IMR-90 (cell line): ENCODE measurements around the gene GRK5. TPM values are rescaled to one million over a fixed set of nuclear protein-coding genes. Genes with fewer than 3 reads are reported as not detected.

ENCODE experiments used
- ATAC-seq: fragments of 200-7000 bp; cut with Tn5 transposase; 2 replicates; pipeline ENCODE4 v1.9.1; 2020; ENCODE audit warnings: low read depth, mild to moderate bottlenecking, moderate library complexity
- BruUV-seq: library from RNA; stranded (reverse); fragments of 400-500 nt; replicated peaks from 2 replicates; lab custom pipeline; 2021; lab: Mats Ljungman, UMichigan
- CTCF ChIA-PET: fragments of 300-600 bp; formaldehyde crosslinking; extraction: SDS; loops from one replicate; lab custom pipeline; 2021; ENCODE audit warnings: antibody characterized with exemption; lab: Yijun Ruan, JAX
- POLR2A ChIA-PET: fragments of 300-600 bp; sonication (Branson Sonifier 250); formaldehyde crosslinking; loops from one replicate; lab custom pipeline; 2022; ENCODE audit warnings: antibody characterized with exemption; ENCODE audit not compliant: unreplicated experiment; lab: Charles Lee
- DNase-seq: peaks from one replicate; pipeline ENCODE4 v3.0.0; 2013
- H2AFZ ChIP-seq: replicated peaks from 2 replicates; pipeline ENCODE3; 2013; ENCODE audit warnings: low read length, mild to moderate bottlenecking; ENCODE audit not compliant: poor library complexity
- H2AK5ac ChIP-seq: 2 replicates; pipeline ENCODE4 v1.6.1; 2013; ENCODE audit warnings: low read depth, low read length, inconsistent platforms
- H2AK9ac ChIP-seq: replicated peaks from 2 replicates; pipeline ENCODE3; 2013; ENCODE audit warnings: mild to moderate bottlenecking, low read depth, low read length, moderate library complexity; ENCODE audit not compliant: poor library complexity
- H2BK120ac ChIP-seq: 2 replicates; pipeline ENCODE4 v1.6.1; 2013; ENCODE audit warnings: low read depth, low read length, inconsistent platforms
- H2BK15ac ChIP-seq: 3 replicates; pipeline ENCODE4 v1.6.1; 2013; ENCODE audit warnings: low read depth, low read length, inconsistent platforms
- H2BK20ac ChIP-seq: 2 replicates; pipeline ENCODE4 v1.6.1; 2013; ENCODE audit warnings: low read depth, mild to moderate bottlenecking, inconsistent platforms, low read length, moderate library complexity
- H2BK5ac ChIP-seq: 2 replicates; pipeline ENCODE4 v1.6.1; 2013; ENCODE audit warnings: mild to moderate bottlenecking, low read depth, low read length, inconsistent platforms; ENCODE audit not compliant: poor library complexity, severe bottlenecking
- H3K14ac ChIP-seq: replicated peaks from 2 replicates; pipeline ENCODE4 v1.6.1; 2013; ENCODE audit warnings: low read depth, low read length, inconsistent platforms
- H3K18ac ChIP-seq: 2 replicates; pipeline ENCODE4 v1.6.1; 2013; ENCODE audit warnings: low read depth, low read length, control low read depth
- H3K23ac ChIP-seq: 2 replicates; pipeline ENCODE4 v1.6.1; 2013; ENCODE audit warnings: low read depth, low read length, inconsistent platforms
- H3K27ac ChIP-seq: 2 replicates; pipeline ENCODE4 v1.5.1; 2013; ENCODE audit warnings: mild to moderate bottlenecking, control low read depth, low read length; ENCODE audit not compliant: insufficient read depth
- H3K27me3 ChIP-seq: 2 replicates; pipeline ENCODE4 v1.6.1; 2013; ENCODE audit warnings: low read length; ENCODE audit not compliant: control insufficient read depth, insufficient read depth
- H3K36me3 ChIP-seq: 2 replicates; pipeline ENCODE4 v1.6.1; 2013; ENCODE audit warnings: low read length, mixed read lengths; ENCODE audit not compliant: control insufficient read depth, insufficient read depth
- H3K4ac ChIP-seq: 2 replicates; pipeline ENCODE4 v1.6.1; 2013; ENCODE audit warnings: low read depth, low read length, inconsistent platforms
- H3K4me1 ChIP-seq: 2 replicates; pipeline ENCODE4 v1.6.1; 2013; ENCODE audit warnings: low read length, mixed read lengths; ENCODE audit not compliant: control insufficient read depth, insufficient read depth
- H3K4me2 ChIP-seq: 2 replicates; pipeline ENCODE4 v1.6.1; 2013; ENCODE audit warnings: low read depth, mild to moderate bottlenecking, control low read depth, low read length, moderate library complexity
- H3K4me3 ChIP-seq: 2 replicates; pipeline ENCODE4 v1.5.1; 2013; ENCODE audit warnings: low read depth, mild to moderate bottlenecking, control low read depth, low read length, moderate library complexity; ENCODE audit not compliant: insufficient read depth
- H3K56ac ChIP-seq: 2 replicates; pipeline ENCODE4 v1.6.1; 2013; ENCODE audit warnings: low read length, inconsistent platforms; ENCODE audit not compliant: insufficient read depth; ENCODE audit errors: extremely low read depth
- H3K79me1 ChIP-seq, 2 experiments: 2 replicates each; pipeline ENCODE4 v1.6.1; 2013; ENCODE audit warnings: low read length in 2 of 2, inconsistent platforms in 1 of 2, low read depth in 1 of 2
- H3K9ac ChIP-seq: 2 replicates; pipeline ENCODE4 v1.6.1; 2013; ENCODE audit warnings: low read depth, low read length, control low read depth
- H3K9me1 ChIP-seq: 2 replicates; pipeline ENCODE4 v1.6.1; 2013; ENCODE audit warnings: low read length, inconsistent platforms; ENCODE audit not compliant: insufficient read depth
- H3K9me3 ChIP-seq: 2 replicates; pipeline ENCODE4 v1.6.1; 2013; ENCODE audit warnings: low read length; ENCODE audit not compliant: control insufficient read depth, insufficient read depth
- H4K20me1 ChIP-seq: 2 replicates; pipeline ENCODE4 v1.6.1; 2013; ENCODE audit warnings: low read length, inconsistent platforms; ENCODE audit not compliant: insufficient read depth
- H4K5ac ChIP-seq: 2 replicates; pipeline ENCODE4 v1.6.1; 2013; ENCODE audit warnings: mild to moderate bottlenecking, low read depth, low read length, control low read depth
- H4K8ac ChIP-seq, 2 experiments: 2 replicates each; pipeline ENCODE4 v1.6.1; 2013; ENCODE audit warnings: low read depth in 2 of 2, low read length in 2 of 2, control low read depth in 1 of 2, inconsistent platforms in 1 of 2
- H4K91ac ChIP-seq: 2 replicates; pipeline ENCODE4 v1.6.1; 2013; ENCODE audit warnings: low read depth, low read length, inconsistent platforms; ENCODE audit not compliant: insufficient read depth
- FOS ChIP-seq: fragments of 150-350 bp; IDR thresholded peaks from 2 replicates; pipeline ENCODE4 v1.6.1; 2016; ENCODE audit warnings: low read depth, low read length
- POLR2A ChIP-seq: IDR thresholded peaks from 2 replicates; pipeline ENCODE4 v1.6.1; 2012; ENCODE audit warnings: mild to moderate bottlenecking, low read depth, low read length
- RCOR1 ChIP-seq: IDR thresholded peaks from 2 replicates; pipeline ENCODE4 v1.6.1; 2012; ENCODE audit warnings: mild to moderate bottlenecking, low read length, improper control_type of control experiment; ENCODE audit not compliant: insufficient replicate concordance
- WGBS, 2 experiments: methylation state at CpG; one replicate each; pipeline versions ENCODE4 v1.1.5 to v1.1.7; 2013; ENCODE audit warnings: missing lambda C conversion rate in 2 of 2; ENCODE audit not compliant: insufficient read length in 1 of 2; ENCODE audit errors: extremely low coverage in 2 of 2; 5-methylcytosine and 5-hydroxymethylcytosine counted together
- dilution Hi-C: fragments of 300-500 bp; cut with HindIII; formaldehyde crosslinking; loops from one replicate; pipeline ENCODE4 v1.14.3; 2018; ENCODE audit warnings: low sequenced_read_pairs; ENCODE audit not compliant: unreplicated experiment
- in situ Hi-C: fragments of 300-500 bp; cut with MboI; formaldehyde crosslinking; loops from 3 replicates; pipeline ENCODE4 v1.14.3; 2019; ENCODE audit warnings: low sequenced_read_pairs, inconsistent platforms, mixed read lengths
- intact Hi-C: fragments of 100-400 bp; cut with micrococcal nuclease; formaldehyde crosslinking; loops from 2 replicates; pipeline ENCODE4 v1.10.0; 2022
- polyA plus RNA-seq, 3 experiments: library from polyadenylated mRNA; depleted of rRNA; stranded (reverse); fragments of >200 nt; gene quantifications; 2 replicates each; pipeline ENCODE4 v1.2.3, GENCODE V29; 2012; ENCODE audit warnings: low replicate concordance in 1 of 3
- total RNA-seq: library from RNA; depleted of rRNA; stranded (reverse); fragments of >200 nt; gene quantifications from 2 replicates; pipeline ENCODE4 v1.2.3, GENCODE V29; 2012

GRK5 gene
- total and polyA plus RNA-seq, 2 of the 4 experiments (the other 2 are of a cell fraction): 12.9 to 16.3 TPM

- TF ChIP-seq RCOR1: no peak
These were observed 242.5 kb downstream of the GRK5 start (continued) for GRCh38 chr10:119449760-119450461.

- peak; percentile 27; the same call in 1 of the 2 replicates for ATAC-seq
- DNase-seq: peak; percentile 21
- Histone ChIP-seq H3K9me1 (peaks cover 5% of the 10 kb centered on the region; the same call in 1 of the 2 replicates), H2AK5ac (no peak overlapping the region), H3K56ac (no peak overlapping the region), H3K4me1 (peaks cover 6% of the 10 kb centered on the region; the same call in 1 of the 2 replicates), H3K36me3 (peaks cover 86% of the 10 kb centered on the region), H3K9ac (no peak overlapping the region), H4K20me1 (no peaks in the 10 kb centered on the region; the same call in 1 of the 2 replicates), H3K4ac (no peak overlapping the region), H4K91ac (no peak overlapping the region), H4K8ac (no peak overlapping the region), H3K23ac (no peak overlapping the region), H3K27ac (no peak overlapping the region), H2BK5ac (no peak overlapping the region), H2BK15ac (no peak overlapping the region), H3K18ac (no peak overlapping the region), H2BK120ac (no peak overlapping the region), H3K4me2 (no peak overlapping the region), H3K9me3 (no peaks in the 10 kb centered on the region), H3K4me3 (no peak overlapping the region), H3K79me1 (peaks cover 0 to 10% of the 10 kb centered on the region in 2 experiments; a peak in 1 of 4 replicates), H2AK9ac (no peak overlapping the region), H4K5ac (no peak overlapping the region), H3K14ac (no peak overlapping the region), H3K27me3 (no peaks in the 10 kb centered on the region), H2AFZ (no peak overlapping the region), H2BK20ac (no peak overlapping the region)
- ChIA-PET POLR2A (no interaction called here), CTCF (interaction anchor here (2.1 kb wide), 1 partner anchor 251 kb away, joined by 8 read pairs; no protein-coding TSS in a partner anchor)
- no TSS peak for BruUV-seq
- in situ Hi-C loops: no loop called here
- intact Hi-C loops: no loop called here
- dilution Hi-C loops: no loop called here
- TF ChIP-seq FOS: no peak
- TF ChIP-seq POLR2A: no peak
- 73% methylated on average over 5 of the region's 16 CpGs; no CpG with 5 or more reads in 1 of the 2 experiments for WGBS, 2 experiments
These were observed 243.4 kb downstream of the GRK5 start for GRCh38 chr10:119450606-119451299.
